Body of pancreas (tissue), 4 donors: Measurements from ENCODE around the gene NOXO1. TPM values are rescaled to one million over a fixed set of nuclear protein-coding genes. Genes with fewer than 3 reads are reported as not detected.
"Not testable (repeated sequence)": the region's sequence is repeated elsewhere in the genome, so short reads cannot be mapped to it uniquely, and the experiment has no call there.

ENCODE experiments used
- ATAC-seq: fragments of 150-250 bp; one replicate; pipeline ENCODE4 v1.9.1; 2016
- DNase-seq, 4 donors: peaks; one replicate each; pipeline ENCODE4 v3.0.0-alpha.2; 2019
- H3K27ac ChIP-seq, 4 donors: fragments of 200-600 bp; sonication (generic); 1 replicate in 3 of 4; 2 replicates in 1 of 4; pipeline versions ENCODE4 v1.5.1 to v1.6.1; 2016 to 2019; ENCODE audit warnings: mild to moderate bottlenecking in 1 of 4, mixed read lengths in 1 of 4, moderate library complexity in 1 of 4
- H3K27me3 ChIP-seq, 2 donors: fragments of 200-600 bp; sonication (generic); one replicate each; pipeline ENCODE4 v1.6.0; 2016; ENCODE audit warnings: mild to moderate bottlenecking in 1 of 2
- H3K36me3 ChIP-seq, 2 donors: fragments of 200-600 bp; sonication (generic); replicated peaks in 1 of 2; 2 replicates each; pipeline ENCODE4 v1.5.1; 2016; ENCODE audit warnings: low read depth in 2 of 2; ENCODE audit not compliant: insufficient read depth in 1 of 2
- H3K4me1 ChIP-seq: fragments of 200-600 bp; sonication (generic); one replicate; pipeline ENCODE4 v1.6.0; 2016
- H3K4me3 ChIP-seq, 2 donors: fragments of 200-600 bp; sonication (generic); 1 replicate in 1 of 2; 2 replicates in 1 of 2; pipeline ENCODE4 v1.5.1; 2016 to 2019
- H3K9me3 ChIP-seq, 3 donors: fragments of 200-600 bp; sonication (generic); 1 replicate in 2 of 3; 2 replicates in 1 of 3; pipeline ENCODE4 v1.5.1; 2016
- POLR2A ChIP-seq, 3 donors: fragments of 450-650 bp; IDR thresholded peaks; one replicate each; pipeline ENCODE4 v1.6.1; 2016; ENCODE audit warnings: antibody characterized with exemption in 3 of 3, mild to moderate bottlenecking in 2 of 3
- WGBS, 2 donors: methylation state at CpG; one replicate each; pipeline ENCODE4 v1.1.5; 2017; 5-methylcytosine and 5-hydroxymethylcytosine counted together
- intact Hi-C: fragments of 100-400 bp; cut with DNase I; formaldehyde crosslinking; loops from one replicate; pipeline ENCODE4 v1.15.1; 2023
- total RNA-seq, 2 donors: library from RNA; depleted of rRNA; stranded (reverse); fragments of >200 nt; gene quantifications; one replicate each; pipeline ENCODE4 v1.1.0, GENCODE V29; 2016
- TF ChIP-seq, protein P1 (sequence below), 7 experiments: fragments of 450-650 bp in 4 of 7; fragments of 200-600 bp in 3 of 7; sonication (generic) in 3 of 7; IDR thresholded peaks; one replicate each; pipeline ENCODE4 v1.5.1; 2016 to 2019; ENCODE audit warnings: antibody characterized with exemption in 7 of 7

Gene NOXO1
- total RNA-seq, 2 donors from 2014 or later: not detected

DNA sequence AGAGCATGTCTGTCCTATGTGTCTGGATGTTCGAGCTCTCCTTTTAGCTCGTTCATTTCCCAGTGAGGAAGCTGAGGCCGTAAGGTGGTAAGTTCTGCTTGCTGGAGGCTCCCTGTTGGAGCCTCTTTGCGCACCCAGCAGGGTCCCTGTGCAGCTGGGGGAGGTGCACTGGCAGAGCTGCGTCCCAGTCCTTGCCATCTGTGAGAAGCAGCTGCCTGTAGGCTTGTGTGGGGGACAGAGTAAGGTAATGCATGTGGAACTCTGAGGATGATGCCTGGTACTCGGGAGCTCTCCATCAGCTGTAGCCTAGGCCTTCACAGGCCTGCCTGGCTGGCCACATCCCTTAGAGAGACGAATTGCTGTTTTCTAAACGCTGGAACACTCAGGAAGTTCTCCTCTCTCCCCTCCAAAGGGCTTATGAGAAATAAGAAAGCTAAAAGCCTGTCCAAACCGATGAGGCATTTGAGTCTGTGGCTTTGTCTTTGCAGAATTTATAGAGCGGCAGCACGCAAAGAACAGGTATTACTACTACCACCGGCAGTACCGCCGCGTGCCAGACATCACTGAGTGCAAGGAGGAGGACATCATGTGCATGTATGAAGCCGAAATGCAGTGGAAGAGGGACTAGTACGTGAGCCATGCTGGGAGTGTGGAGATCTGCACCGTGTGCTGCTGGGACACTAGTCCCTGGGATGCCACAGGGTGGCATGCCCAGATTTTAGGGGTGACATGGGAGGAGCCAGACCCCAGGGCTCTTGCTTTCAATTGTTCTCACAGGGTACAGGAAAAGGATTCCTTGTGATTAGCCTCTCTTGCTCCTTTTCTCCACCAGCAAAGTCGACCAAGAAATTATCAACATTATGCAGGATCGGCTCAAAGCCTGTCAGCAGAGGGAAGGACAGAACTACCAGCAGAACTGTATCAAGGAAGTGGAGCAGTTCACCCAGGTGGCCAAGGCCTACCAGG lies 20.3 kb downstream of the NOXO1 start:
- peak in 2 of 3 donors; percentile 30 to 38 for TF ChIP-seq POLR2A (IDR thresholded peaks at IDR 0.05)
- TF ChIP-seq, protein P1, sequence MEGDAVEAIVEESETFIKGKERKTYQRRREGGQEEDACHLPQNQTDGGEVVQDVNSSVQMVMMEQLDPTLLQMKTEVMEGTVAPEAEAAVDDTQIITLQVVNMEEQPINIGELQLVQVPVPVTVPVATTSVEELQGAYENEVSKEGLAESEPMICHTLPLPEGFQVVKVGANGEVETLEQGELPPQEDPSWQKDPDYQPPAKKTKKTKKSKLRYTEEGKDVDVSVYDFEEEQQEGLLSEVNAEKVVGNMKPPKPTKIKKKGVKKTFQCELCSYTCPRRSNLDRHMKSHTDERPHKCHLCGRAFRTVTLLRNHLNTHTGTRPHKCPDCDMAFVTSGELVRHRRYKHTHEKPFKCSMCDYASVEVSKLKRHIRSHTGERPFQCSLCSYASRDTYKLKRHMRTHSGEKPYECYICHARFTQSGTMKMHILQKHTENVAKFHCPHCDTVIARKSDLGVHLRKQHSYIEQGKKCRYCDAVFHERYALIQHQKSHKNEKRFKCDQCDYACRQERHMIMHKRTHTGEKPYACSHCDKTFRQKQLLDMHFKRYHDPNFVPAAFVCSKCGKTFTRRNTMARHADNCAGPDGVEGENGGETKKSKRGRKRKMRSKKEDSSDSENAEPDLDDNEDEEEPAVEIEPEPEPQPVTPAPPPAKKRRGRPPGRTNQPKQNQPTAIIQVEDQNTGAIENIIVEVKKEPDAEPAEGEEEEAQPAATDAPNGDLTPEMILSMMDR (IDR thresholded peaks at IDR 0.05): no peak
- intact Hi-C loops: no loop called here
- Histone ChIP-seq H3K36me3 (peaks cover 4 to 8% of the 10 kb centered on the region in 2 donors), H3K27me3 (no peaks in the 10 kb centered on the region), H3K4me3 (no peak overlapping the region), H3K27ac (peak overlapping the region in 3 of 4 donors; percentile 15 to 85 (median 75)), H3K9me3 (no peaks in the 10 kb centered on the region), H3K4me1 (peaks cover 50% of the 10 kb centered on the region)
- 37 to 38% methylated on average over 20 of the region's 20 CpGs for WGBS, 2 donors
- DNase-seq (peak in 2 of 4 donors; percentile 20 to 46), ATAC-seq (no peak)

DNA sequence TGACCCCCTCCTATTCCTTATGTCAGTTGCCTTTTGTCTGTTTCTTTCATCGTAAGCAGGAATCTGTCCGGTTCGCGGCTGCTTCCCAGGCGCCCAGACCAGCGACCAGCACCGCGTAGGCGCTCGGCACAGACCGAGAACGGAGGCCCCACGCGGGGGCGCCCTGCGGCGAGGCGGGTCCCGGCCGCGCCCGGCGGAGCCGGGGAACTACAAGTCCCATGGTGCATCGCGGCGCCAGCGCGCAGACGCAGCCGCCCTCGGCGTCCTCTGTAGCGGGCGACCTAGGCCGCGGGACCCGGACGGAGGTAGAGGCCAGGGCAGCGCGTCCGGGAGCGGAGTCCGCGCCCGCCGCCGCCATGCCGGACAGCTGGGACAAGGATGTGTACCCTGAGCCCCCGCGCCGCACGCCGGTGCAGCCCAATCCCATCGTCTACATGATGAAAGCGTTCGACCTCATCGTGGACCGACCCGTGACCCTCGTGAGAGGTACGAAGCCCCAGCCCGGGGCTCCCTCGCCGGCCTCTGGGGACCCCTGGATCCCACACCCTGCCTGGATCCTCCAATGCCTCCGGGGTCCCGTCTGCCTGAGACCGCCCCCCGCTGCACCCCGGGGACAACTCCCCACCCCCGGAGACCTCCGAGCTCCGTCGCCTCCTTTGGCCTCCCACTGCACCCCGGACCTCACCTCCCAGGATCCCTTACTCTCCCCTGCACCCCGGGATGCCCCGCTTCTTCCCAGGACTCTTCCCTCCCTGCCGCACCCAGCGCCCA lies 21.8 kb downstream of the NOXO1 start, which contains the start of gene NDUFB10:
Gene NDUFB10 (plus strand): TSS at position 270 of the 771 bp plus-strand sequence. CDS start 87 bp downstream, at position 357.
- Histone ChIP-seq H3K4me1 (peaks cover 51% of the 10 kb centered on the region), H3K27me3 (no peaks in the 10 kb centered on the region), H3K9me3 (no peaks in the 10 kb centered on the region), H3K36me3 (peaks cover 4 to 8% of the 10 kb centered on the region in 2 donors), H3K27ac (peak within 1 kb of the TSS; percentile 49 to 86 (median 80)), H3K4me3 (peak within 1 kb of the TSS; percentile 78 to 91)
- DNase-seq (peak; percentile 95 to 96 (median 95)), ATAC-seq (peak; percentile 93)
- intact Hi-C loops: no loop called here
- WGBS, 2 donors: 0 to 1% methylated on average over 31 to 71 of the region's 79 CpGs
- peak; percentile 92 to 95 (median 93) for TF ChIP-seq POLR2A (IDR thresholded peaks at IDR 0.05)
- TF ChIP-seq, protein P1 (IDR thresholded peaks at IDR 0.05): peak; percentile 51 to 86 (median 63)

DNA sequence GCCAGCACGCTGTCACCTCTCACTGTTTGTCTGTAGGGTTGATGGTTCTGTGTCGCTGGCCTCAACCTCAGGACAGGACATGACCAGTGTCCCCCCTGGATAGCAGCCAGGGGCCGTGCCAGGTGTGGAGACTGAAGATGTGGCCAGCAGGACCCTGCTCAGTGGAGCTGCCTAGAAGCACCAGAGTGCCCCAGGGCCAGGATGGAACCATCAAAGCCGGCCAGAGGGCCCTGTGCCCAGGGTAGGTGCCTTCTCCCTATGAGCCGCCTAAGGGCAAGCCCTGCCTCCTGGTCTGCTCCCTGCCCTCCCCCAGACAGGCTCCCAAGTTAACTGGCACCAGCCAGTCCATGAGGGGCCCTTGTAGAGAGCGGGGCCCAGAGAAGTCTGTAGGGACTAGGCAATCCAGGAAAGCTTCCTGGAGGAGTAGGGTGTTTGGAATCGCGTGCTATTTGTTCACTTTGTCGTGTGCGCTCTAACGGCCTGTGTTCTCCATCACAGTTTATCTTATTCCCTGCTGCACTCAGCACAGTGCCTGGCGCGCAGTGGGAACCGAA lies 22.5 kb downstream of the NOXO1 start:
- WGBS, 2 donors: 21 to 26% methylated on average over 6 to 13 of the region's 14 CpGs
- peaks cover 54% of the 10 kb centered on the region for H3K4me1 ChIP-seq
- H3K4me3 ChIP-seq: no peak overlapping the region
- H3K27me3 ChIP-seq: no peaks in the 10 kb centered on the region
- H3K9me3 ChIP-seq: no peaks in the 10 kb centered on the region
- H3K27ac ChIP-seq: peak overlapping the region in 3 of 4 donors; percentile 75 to 86 (median 85)
- intact Hi-C loops: no loop called here
- ATAC-seq (no peak), DNase-seq (peak in 1 of 4 donors; percentile 37)
- H3K36me3 ChIP-seq: peaks cover 4 to 8% of the 10 kb centered on the region in 2 donors
- TF ChIP-seq, protein P1 (IDR thresholded peaks at IDR 0.05): no peak
- TF ChIP-seq POLR2A (IDR thresholded peaks at IDR 0.05): no peak

DNA sequence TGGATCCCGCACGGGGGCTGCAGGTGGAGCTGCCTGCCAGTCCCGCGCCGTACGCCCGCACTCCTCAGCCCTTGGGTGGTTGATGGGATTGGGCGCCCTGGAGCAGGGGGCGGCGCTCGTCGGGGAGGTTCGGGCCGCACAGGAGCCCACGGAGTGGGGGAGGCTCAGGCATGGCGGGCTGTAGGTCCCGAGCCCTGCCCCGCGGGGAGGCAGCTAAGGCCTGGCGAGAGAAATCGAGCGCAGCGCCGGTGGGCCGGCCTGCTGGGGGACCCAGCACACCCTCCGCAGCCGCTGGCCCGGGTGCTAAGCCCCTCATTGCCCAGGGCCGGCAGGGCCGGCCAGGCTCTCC lies 23.2 kb downstream of the NOXO1 start:
- H3K27ac ChIP-seq, H3K36me3 ChIP-seq, H3K27me3 ChIP-seq, DNase-seq, H3K9me3 ChIP-seq, H3K4me3 ChIP-seq, intact Hi-C loops, ATAC-seq: not testable (repeated sequence)
- peaks cover 47% of the 10 kb centered on the region for H3K4me1 ChIP-seq
- WGBS, 2 donors: 82% methylated on average over 22 of the region's 30 CpGs; no CpG with 5 or more reads in 1 of the 2 donors

DNA sequence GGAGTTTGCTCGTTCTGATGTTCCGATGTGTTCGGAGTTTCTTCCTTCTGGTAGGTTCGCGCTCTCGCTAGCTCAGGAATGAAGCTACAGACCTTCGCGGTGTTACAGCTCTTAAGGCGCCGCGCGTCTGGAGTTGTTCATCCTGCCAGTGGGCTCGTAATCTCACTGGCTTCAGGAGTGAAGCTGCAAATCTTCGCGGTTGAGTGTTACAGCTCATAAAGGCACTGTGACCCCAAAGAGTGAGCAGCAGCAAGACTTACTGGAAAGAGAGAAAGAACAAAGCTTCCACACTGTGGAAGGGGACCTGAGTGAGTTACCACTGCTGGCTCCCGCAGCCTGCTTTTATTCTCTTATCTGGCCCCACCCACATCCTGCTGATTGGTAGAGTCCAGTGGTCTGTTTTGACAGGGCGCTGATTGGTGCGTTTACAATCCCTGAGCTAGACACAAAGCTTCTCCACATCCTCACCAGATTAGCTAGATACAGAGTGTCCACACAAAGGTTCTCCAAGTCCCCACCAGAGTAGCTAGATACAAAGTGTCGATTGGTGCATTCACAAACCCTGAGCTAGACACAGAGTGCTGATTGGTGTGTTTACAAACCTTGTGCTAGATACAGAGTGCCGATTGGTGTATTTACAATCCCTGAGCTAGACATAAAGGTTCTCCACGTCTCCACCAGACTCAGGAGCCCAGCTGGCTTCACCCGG lies 23.7 kb downstream of the NOXO1 start:
- H3K9me3 ChIP-seq, ATAC-seq, H3K27me3 ChIP-seq, intact Hi-C loops, H3K27ac ChIP-seq, H3K36me3 ChIP-seq, H3K4me3 ChIP-seq, DNase-seq: not testable (repeated sequence)
- peaks cover 42% of the 10 kb centered on the region for H3K4me1 ChIP-seq
- 80% methylated on average over 15 to 19 of the region's 22 CpGs for WGBS, 2 donors
